HG02678 (cell line): ENCODE data around the gene RABL6.
A peak's percentile ranks its signal among the peaks of the same experiment; 100 is the strongest.
"Not testable (repeated sequence)": the region's sequence is repeated elsewhere in the genome, so short reads cannot be mapped to it uniquely, and the experiment has no call there.

Source experiments
- ATAC-seq: cut with Tn5 transposase; IDR thresholded peaks from one replicate; pipeline ENCODE4 v1.9.1; 2021; ENCODE audit warnings: mild to moderate bottlenecking, moderate library complexity; ENCODE audit not compliant: unreplicated experiment

RABL6 gene

GRCh38 chr9:136835162-136835931 lies 27.6 kb downstream of the RABL6 start:
- no peak for ATAC-seq

GRCh38 chr9:136835932-136836904 lies 28.5 kb downstream of the RABL6 start:
- no peak for ATAC-seq

GRCh38 chr9:136837146-136837855 lies 29.6 kb downstream of the RABL6 start:
- ATAC-seq = no peak

- ATAC-seq = not testable (repeated sequence)
Observed at GRCh38 chr9:136837856-136838277, 30.1 kb downstream of the RABL6 start.

GRCh38 chr9:136838314-136839228 lies 30.8 kb downstream of the RABL6 start:
- ATAC-seq = no peak

- no peak for ATAC-seq
Observed at GRCh38 chr9:136839229-136840139, 31.7 kb downstream of the RABL6 start.

GRCh38 chr9:136840140-136840876 lies 32.6 kb downstream of the RABL6 start:
- no peak for ATAC-seq

GRCh38 chr9:136840877-136841645 lies 33.3 kb downstream of the RABL6 start:
- ATAC-seq = no peak

- ATAC-seq = not testable (repeated sequence)
Observed at GRCh38 chr9:136841646-136842379, 34.1 kb downstream of the RABL6 start.

GRCh38 chr9:136842380-136842948 lies 34.7 kb downstream of the RABL6 start, which contains the start of gene AJM1:
Gene AJM1 (plus strand): TSS chr9:136842478. CDS start chr9:136844415, 1,937 bp downstream.
- peak; percentile 78 for ATAC-seq

- not testable (repeated sequence) for ATAC-seq
Observed at GRCh38 chr9:136843159-136843800, 35.5 kb downstream of the RABL6 start.

GRCh38 chr9:136843801-136844740 lies 36.3 kb downstream of the RABL6 start:
- not testable (repeated sequence) for ATAC-seq

GRCh38 chr9:136844761-136845464 lies 37.2 kb downstream of the RABL6 start:
- no peak for ATAC-seq
